ENCODE data around the gene NCOR2.

The NCOR2 gene

DNA sequence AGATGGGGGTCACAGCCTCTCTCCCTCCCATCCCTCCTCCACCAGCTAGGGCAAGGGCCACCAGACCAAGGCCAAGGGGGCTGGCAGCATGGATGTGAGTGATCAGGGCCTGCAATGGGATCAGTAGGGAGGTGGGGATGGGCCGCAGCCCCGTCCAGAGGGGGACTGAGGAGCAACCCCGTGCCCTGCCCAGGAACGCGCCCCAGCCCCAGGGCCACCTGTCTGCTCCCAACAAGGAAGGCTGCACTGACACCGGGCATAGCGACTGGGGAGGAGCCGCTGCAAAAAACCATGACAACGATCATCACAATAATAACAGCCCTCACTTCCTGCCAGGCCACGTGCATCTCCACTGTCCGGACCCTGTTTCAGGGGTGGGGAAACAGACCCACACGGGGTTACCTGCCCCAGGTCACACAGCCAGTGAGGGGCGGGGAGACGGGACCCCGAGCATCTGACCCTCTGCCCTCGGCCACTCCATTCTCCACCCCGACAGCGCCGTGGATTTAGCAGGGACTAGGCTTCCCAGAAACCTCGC lies 24.3 kb downstream of the NCOR2 start:
- DNase-seq (ENCODE audit: low spot score), result peak; percentile 27

- no peak for DNase-seq (ENCODE audit: low spot score)
Measured at GRCh38 chr12:124542021-124542949, 25.1 kb downstream of the NCOR2 start.

DNA sequence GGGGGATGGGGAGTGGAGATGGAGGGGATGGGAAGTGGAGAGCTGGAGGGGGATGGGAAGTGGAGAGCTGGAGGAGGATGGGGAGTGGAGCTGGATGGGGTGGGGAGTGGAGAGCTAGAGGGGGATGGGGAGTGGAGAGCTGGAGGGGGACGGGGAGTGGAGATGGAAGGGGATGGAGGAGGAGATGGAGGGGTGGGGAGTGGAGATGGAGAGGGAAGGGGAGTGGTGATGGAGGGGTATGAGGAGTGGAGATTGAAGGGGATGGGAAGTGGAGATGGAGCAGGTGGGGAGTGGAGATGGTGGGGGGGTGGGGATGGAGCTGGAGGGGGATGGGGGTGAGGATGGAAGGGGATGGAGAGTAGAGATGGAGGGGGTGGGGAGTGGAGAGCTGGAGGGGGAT lies 26.1 kb downstream of the NCOR2 start:
- no peak for DNase-seq (ENCODE audit: low spot score)

DNA sequence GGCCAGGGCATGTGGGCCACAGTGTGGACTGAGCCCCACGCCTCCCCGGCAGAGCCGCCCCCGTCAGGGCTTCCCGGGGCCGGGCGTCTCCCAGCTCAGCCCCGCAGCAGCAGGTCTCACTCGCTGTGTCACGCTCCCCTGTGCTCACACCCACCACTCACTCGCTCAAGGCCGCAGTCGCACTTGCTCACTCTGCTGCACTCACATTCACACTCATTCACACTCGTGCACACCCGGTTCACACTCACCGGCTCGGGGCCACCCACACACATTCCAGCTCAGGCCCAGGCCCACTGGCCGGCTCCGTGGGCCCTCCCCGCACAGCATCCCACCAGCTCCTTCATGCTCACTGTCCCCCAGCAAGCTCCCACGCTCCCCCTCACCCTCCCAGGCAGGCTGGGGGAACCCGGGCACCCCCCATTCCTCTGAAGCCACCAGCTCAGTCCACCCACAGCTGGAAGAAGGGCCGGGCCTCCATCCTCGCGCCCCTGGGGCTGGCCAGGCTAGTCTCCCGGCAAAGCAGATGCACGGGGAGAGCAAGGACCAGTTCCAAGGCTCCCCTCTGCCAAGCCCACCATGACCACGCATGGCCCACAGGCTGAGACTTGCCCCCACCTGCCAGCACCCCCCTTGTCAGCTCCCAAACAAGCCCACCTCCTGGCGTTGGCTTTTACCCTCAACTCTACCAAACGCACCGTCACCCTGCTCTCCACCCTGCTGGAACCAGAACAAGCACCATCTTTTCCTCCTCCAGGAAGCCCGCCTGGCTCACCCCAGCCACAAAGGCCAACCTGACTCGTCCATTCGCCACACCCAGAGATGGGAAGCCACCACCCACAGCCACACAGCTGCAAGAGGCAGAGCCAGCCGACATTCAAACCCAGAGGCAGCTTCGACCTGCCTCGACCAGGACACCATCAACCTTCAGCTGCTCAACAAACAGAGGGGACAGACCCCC lies 28.0 kb downstream of the NCOR2 start:
- DNase-seq (ENCODE audit: low spot score), result no peak

DNA sequence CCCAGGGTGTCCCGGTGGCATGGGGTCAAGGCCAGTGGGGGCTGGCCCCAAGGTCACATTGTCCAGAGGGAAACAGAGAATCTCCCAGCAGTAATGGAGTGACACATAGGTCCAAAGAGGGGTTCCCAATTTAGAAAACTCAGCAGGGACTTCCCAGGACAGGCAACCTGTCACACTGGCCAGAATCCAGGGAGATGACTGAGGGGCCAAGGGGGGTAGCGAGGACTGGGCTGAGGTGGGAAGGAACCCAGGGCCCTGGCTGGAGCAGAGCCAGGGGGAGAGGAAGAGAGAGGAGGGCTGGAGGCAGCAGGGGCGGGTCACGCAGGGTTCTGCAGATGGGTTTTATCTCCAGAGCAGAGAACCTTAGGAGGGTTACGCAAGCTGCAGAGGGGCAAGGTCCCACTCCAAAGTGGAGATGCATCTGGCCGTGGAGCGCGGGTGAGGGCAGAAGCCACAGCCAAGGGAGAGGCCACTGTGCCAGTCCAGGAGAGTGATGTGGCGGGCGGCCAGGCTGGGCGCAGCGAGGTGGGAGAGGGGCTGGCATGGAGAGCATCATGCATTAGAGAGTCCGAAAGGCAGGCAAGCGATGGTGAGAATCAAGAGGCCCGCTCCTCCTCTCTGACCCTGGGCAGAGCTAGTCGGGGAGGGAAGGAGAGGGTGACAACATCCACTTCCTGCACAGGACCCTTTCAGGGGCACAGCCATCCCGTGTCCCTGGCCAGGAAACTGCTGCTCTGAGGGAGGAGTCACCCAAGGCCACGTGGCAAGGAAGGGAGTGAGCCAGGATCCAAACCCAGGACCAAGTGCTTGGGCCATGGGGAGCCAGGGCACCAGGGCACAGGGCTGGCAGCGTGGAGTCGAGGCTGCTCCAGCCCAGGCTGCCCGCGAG lies 29.0 kb downstream of the NCOR2 start:
- DNase-seq (ENCODE audit: low spot score), result no peak

DNA sequence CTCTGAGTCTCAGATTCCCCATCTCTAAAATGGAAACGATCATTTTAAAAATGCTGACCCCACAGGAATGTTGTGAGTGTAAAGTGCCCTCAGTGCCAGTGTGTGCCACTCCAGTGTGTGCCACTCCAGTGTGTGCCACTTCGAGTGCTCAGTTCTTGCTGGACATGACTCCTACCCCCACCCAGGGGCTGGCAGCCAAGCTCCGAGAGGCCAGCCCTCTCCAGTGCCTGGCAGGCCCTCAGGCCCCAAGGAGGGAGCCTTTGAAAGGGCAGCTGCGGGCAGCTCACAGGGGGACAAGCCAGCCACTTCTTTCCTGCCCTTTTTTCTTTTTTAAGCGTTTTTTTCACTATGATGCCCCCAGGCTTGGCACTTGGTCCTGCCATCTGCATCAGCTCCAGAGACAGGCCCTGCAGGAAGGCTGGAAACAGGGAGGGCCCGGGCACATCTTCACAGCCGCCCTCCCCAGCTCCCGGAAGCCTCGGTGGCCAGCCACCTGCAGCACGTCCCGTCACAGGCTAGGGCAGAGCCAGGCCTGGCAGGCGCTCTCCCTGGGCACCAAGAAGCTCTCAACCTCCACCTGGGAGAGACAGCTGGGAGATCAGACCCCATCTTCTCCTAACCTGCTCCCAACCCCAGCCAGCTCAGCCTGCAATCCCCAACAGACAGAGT lies 29.8 kb downstream of the NCOR2 start:
- DNase-seq (ENCODE audit: low spot score), result no peak

GRCh38 chr12:124536641-124537040 lies 30.8 kb downstream of the NCOR2 start:
- DNase-seq (ENCODE audit: low spot score), result no peak

DNA sequence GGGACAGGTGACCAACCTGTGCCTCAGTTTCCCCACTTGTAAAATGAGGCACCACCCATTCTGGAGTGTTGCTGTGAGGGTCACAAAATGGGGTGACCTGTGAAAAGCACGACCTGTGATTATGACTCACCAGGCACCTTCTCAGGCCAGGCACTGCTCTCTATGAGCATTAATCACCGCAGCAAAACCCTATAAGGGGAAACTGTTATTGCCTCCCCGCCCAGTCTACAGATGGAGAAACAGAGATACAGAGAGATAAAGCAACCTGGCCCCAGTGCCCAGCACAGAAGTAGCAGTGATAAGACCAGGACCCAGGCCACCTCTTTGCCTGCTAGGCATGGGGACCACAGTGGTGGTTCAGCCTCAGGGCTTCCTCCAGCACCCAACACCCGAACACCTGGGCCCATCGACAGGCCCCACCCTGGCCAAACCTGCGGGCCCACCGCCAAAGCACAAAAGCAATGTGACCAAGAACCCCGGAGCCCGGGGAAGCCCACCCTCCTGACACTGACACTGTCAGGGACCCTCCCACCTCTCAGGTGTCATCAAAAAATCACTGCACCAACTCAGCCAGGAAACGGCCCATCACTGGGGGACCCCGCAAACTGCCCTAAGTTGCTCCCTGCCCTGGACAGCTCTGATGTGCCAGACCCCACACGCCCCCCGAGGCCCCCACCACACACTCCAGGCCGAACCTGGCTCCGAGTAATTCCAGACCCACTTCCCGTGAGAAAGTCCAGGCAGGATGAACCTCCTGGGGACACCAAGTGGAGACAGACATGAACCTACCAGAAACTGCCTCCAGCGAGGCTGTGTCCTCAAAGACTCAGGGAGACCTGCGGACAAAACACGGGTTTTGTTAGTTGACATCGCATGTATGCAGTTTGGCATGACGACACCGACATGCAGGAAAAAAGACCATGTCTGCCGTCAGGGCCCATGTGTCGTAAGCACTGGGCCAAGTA lies 32.4 kb downstream of the NCOR2 start:
- DNase-seq (ENCODE audit: low spot score), result no peak

DNA sequence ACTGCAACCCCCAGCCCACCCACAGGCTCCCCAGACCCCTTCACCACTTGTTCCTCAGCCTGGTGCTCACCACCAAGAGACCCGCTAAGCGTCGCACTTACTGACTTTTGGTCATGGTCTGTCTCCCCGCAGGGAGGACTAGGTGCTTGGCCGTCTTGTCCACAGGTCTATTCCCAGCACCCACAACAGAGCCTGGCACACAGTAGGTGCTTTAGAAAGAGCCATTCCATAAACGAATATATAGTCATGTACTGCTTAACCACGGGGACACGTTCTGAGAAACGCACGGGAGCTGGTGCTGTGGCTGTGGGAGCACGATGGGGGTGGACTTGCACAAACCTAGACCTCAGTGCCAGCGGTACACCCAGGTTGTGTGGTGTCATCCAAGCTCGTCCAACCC lies 34.0 kb downstream of the NCOR2 start:
- DNase-seq (ENCODE audit: low spot score), result no peak

DNA sequence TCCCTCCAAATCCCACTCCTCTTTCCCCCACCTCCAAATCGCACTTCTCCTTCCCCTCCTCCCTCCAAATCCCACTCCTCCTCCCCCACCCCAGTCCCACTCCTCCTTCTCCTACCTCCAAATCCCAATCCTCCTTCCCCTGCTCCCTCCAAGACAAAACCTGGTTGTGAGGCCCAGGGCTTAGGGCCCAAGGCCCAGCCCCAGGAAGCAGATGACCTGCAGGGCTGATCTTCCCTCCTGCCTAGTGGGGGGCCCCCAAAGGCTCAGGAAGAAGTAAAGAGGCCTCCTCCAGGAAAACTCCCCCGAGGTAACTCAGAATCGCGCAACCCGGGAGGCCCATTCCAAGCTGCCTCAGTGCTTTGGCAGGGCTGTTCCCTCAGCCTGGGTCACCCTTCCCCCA lies 34.4 kb downstream of the NCOR2 start:
- DNase-seq (ENCODE audit: low spot score), result no peak

- no peak for DNase-seq (ENCODE audit: low spot score)
Measured at GRCh38 chr12:124532331-124532750, 35.1 kb downstream of the NCOR2 start.

DNA sequence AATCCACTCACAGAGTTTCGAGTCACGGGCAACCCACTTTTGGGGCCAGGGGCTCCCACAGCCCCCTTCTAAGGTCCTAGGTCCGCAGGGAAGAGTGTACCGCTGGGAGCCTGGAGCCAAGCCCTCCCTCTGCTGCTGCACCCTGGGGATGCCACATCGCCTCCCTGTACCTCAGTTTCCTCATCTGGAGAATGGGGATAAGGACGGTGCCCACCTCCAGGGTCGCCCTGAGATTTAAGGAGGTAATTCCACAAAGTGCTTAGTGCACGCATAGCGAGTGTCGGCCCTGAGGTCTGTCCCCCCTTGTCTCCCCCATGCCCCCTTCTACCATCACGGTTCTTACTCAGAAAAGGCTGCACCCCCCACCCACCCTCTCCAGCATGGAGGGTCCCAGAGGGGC lies 35.5 kb downstream of the NCOR2 start:
- DNase-seq (ENCODE audit: low spot score), result no peak

DNA sequence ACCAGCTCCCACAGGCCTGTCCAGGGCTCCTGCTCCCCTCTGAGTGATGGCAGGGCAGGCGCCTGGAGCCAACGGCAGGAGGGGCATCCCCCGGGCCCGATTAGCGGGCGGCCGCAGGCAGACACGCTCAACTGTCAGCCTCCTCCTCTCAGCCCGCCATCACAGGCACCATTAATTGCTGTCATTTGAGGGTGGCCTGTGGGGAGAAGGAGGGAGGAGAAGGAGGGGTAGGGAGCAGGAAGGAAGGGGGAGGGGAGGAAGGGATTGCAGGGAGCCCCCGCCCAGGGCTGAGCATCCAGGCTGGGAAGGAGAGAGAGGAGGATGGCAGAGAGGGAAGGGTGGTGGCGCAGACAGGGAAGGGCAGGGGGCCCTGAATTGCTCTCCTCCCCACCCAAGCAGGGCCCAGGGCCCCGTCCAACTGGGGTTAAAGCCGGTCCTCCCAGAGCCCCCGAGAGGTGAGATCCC lies 36.1 kb downstream of the NCOR2 start:
- no peak for DNase-seq (ENCODE audit: low spot score)

DNA sequence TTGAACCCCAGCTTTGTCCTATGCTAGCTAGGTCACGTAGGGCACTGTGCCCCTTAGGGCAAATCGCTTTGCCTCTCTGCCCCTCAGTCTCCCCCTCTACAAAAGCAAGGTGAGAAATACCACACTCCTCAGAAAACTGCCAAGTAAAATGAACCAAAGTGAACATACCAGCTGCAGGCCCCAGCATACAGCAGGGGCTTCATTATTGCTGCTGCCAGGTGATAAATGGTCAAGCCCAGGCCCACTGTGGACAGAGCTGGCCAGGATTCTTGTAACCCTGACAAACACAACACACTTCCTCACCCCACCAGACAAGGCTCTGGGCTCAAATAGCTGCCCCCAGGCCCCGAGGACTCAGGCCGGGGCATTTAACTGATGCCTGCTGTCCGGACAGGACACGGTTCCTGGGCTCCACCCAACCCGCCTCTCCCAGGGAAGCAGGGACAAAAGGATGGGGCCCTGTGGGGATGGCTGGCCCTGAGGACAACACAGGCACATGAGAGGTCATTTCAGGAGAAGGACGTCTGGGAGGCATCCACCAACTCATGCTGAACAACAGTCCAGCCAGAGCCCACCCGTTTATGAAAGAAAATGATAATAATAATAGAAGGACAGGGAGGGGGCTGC lies 36.7 kb downstream of the NCOR2 start:
- DNase-seq (ENCODE audit: low spot score), result no peak

DNA sequence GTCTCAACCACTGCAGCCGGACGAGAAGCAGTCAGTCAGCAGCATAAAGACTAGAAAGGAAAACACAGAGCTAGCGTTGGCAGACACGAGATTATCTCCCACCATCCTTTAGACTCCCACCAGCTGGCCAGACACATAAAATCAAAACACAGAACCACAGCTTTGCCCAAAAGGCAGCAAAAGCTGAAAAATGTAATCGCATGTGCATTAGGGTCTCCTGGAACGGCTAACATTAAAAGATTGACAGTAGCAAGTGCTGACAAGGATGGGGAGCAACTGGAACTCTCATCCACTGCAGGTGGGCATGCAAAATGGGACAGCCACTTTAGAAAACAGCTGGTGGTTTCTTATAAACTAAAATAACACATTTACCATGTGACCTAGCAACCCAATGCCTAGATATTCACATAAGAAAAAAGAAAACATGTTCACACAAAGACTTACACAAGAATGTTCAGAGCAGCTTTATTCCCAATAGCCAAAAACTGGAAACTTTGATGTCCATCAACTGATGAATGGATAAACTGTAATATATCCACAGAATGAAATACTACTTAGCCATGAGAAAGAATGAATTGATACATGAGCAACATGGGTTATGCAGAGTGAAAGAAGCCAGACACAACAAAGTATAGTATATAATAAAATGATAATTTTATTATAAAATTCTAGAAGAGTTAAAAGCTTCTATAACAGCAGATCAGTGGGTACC lies 37.7 kb downstream of the NCOR2 start:
- no peak for DNase-seq (ENCODE audit: low spot score)

DNA sequence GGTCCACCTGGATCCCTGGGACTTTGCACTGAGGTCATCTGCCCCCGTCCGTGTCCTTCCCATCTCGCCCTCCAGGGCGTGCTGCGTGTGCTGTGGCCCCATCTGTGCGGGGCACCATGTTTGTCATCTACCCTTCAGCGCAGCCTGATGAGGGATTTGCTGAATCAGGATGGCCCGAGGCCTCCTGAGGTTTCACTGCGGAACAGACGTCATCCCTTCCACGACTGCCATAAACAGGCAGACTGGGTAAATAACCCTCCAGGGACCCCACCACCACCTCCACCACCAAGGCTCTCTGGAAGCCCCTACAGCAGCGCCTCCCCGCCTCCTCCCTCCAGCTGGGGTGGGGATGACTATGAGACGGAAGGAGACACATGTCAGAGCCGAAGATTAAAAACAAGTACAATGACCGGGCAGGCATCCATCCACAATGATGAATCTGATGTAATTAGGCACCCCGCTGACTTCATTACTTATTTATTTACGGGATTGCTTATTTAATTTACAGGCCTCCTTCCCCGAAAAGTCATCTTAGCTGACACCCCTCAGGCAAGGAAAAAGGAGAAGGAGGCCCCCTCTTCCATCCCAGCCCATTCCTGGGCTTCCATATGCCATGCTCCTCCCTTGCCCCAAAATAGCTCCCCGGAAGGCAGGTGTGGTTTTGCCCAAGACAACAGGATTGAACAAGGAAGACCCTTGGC lies 39.4 kb downstream of the NCOR2 start:
- DNase-seq (ENCODE audit: low spot score), result no peak

DNA sequence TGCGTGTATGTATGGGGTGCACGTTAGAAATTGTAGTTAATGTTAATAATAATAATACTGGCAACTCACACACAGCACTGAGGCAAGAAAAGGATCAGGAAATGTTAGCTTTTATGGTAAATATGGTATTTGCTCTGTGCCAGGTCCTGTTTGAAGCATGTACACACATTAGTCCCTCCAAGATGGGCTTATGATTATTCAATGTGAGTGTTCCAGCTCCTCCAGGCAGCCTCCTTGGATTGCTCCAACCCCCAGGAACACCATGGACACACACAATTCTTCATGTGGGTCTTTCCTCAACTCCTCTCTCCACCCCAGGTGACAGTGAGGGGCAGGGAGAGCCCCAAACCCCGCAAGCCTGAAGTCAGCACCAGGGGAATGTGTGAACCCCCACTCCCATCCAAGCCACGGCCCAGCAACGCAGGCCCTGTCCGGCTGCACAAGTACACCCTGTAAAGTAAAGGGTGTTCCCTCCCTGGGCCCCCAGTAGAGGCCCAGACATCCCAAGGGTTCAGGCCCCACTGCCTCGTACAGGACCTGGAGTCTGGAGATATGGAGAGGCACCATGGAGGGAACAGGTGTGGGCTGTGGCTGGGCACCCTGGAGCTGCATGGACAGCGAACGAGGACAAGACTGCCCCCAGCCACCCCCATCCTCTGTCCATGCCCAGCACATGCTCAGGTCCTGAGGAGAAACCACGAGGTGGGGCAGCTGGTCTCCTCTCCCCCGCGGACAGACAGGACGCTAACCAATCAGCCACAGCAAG lies 41.3 kb downstream of the NCOR2 start:
- no peak for DNase-seq (ENCODE audit: low spot score)
